Measurements from ENCODE around the gene ALDH3A1.
A peak's percentile ranks its signal among the peaks of the same experiment; 100 is the strongest.
"Not testable (repeated sequence)": the region's sequence is repeated elsewhere in the genome, so short reads cannot be mapped to it uniquely, and the experiment has no call there.

Gene ALDH3A1

DNA sequence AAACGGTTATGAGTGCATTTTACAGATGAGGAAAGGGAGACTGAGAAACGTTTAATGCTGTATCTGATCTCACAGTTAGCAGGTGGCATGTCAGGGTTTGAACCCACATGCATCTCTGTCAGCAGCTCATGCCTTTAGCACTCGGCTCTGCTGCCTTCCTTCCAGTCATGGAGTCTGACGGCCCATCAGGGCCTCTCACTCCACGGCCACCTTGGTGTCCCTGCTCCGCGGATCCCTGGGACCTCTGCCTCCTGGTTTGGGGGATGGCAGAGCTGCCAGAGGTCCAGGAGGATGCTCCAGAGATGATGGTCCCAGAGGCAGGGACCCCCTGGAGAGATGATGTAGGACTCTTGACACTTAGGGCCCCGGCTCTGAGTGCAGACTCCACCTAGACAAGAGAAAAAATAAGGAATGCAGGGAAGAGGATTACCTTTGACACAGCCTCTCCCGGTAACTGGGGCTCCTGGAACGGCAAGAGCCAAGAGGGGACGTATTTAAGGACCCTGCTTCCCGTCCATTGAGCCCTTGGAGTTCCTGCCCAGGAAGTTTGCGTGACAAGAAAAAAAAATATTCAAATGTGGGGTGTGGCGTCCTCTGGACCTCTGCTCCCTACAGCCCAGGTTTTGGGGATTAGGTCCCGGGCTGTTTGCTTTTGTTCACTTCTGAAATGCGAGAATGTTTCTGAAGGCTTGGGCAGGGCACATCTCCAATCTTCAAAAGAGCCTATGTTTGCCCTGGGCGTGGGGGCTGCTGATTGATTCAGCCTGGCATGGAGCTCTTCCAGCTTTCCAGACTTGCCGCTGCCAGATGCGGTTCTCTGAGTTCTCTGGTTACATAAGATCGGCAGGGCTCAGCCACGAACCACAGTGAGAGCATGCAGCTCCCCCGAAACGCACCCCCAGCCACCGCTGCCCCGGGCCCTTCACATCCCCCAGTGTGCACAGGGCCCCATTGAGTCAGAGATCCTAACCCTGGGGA, at the start of gene ALDH3A1:
Gene ALDH3A1 (minus strand): TSS at position 470 of the 978 bp plus-strand sequence. CDS start 3,169 bp downstream, outside the sequence.
- DNase-seq (ENCODE audit: low read depth in 3 of 3), result no peak

DNA sequence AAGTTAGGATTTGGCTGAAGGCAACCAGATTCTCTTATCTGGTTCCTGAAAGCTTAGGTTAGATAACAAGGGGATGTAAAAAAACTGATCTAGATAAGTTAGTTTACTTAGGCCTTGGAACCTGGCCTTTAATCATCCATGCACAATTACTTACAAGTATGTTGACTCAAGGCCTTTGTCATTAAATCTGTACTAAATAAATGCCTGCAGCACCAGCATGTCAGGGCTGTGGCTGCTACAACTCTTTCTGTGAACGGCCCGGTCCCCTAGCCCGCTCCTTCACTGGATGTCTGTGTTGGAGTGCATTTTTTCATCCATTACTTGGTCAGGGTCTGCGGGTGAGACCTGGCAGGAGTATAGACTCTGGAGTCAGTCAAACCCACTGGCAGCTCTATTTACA, 48.4 kb upstream of the ALDH3A1 start:
- DNase-seq (ENCODE audit: low read depth in 3 of 3), result no peak

DNA sequence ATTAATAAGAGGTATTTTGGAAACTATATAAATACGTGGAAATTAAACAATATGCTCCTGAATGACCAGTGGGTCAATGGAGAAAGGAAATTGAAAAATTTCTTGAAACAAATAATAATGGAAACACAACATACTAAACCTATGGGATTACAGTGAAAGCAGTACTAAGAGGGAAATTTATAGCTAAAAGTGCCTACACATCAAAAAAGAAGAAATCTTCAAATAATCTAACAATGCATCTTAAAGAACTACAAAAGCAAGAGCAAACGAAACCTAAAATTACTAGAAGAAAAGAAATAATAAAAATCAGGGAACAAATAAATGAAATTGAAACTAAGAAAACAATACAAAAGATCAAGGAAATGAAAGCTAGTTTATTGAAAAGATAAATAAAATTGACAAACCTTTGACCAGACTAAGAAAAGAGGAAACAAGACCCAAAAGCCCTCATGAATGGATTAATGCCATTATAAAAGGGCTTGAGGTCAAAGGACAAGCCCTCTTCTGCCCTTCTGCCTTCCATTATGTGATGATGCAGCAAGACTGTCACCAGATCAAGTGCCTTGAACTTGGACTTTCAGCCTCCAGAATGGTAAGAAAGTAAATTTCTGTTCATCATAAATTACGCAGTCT, 43.9 kb upstream of the ALDH3A1 start:
- no peak for DNase-seq (ENCODE audit: low read depth in 3 of 3)

DNA sequence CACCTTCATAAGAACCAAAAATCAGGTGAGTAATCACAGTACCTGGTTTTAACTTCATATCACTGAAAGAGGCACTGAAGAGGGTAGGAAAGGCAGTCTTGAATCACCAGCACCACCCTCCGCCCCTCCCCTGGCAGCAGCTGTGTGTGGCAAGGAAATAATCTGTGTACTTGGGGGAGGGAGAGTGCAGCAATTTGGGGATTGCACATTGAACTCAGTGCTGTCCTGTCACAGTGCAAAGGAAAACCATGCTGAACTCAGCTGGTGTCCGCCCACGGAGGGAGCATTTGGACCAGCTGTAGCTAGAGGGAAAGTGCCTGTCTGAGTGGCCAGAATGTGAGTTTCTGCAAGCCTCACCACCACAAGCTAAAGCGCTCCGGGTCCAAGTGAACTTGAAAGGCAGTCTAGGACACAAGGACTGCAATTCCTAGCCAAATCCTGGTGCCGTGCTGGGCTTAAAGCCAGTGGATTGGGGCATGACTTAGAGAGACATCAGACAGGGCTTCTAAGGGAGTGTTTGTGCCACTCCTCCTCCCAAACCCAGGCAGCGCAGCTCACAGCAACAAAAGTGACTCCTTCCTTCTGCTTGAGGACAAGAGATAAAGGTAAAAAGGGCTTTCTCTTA, 39.7 kb upstream of the ALDH3A1 start:
- no peak for DNase-seq (ENCODE audit: low read depth in 3 of 3)

DNA sequence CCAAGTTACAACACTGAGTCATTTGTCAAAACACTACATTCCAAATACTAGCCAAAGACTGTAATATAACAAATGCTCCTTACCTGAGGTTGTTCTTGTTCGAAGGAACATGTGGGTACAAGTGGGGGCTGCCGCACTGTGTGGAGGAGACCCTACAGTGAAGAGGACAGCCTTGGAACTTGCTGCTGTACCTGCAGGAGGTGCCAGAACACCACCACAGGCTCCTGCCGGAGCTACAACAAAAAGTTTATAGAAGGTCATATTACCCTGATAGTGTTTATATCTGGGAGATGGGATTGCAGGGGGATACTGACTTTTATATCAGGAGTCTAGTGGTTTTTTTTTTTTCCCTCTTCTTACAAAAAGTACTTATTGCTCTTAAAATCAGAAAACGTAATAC, 37.8 kb upstream of the ALDH3A1 start:
- no peak for DNase-seq (ENCODE audit: low read depth in 3 of 3)

DNA sequence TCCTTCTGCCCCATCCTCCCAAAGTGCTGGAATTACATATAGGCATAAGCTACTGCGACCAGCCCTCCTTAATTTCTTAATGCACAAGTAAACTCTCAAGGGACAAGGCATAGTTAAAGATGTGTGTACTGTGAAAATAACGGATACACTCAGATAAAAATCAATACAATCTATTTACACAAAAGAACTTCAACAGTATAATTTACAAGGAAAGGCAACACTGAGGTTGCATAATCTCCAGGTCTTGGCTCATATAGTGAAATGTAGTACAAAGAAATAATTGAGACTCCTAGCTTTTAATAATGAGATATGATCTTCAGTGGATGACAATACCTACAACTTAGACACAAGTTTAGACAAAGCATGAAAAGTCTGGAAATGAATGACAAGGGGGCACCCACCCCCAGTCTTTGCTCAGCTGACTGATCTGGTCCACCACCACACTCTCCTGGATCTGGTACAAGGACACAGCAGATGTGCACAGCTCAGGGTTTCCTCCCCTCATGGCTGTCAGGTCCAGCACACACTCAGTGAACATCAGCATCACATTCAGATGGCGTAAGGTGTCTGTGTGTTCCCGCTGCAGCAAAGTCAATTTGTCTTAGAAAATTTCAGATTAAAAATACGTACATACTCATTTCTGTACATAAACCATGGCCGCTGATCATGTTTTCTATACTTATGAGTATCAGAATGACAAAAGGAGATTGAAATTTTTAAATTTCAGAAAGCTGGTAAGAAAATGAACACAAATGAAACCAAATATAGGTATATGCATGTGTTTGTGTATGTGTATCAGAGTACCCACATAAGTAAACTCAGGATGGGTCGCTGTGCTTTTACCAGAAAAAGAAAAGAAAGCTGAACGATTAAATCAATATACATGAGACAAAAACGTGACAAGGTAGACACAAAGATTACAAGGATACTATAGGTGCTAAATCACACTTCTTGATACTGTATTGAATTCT, 33.7 kb upstream of the ALDH3A1 start:
- DNase-seq (ENCODE audit: low read depth in 3 of 3), result no peak

DNA sequence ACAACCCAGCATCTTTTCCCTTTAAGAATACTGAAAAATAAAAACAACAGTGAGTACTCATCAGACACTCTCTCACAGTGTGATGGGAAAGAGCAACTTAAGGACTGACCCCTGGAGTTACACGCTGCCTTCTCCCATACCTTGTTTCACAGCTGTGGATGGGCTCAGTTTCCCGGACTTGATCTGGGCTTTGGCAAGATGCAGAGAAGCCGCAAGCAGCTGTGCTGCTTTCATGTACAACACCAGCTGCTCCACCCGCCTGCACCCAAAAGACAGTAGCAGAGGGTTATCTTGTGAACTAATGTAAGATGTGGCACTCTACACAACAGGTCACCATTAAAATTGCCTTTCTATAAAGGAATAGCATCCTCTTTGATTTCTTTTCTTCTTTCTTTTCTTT, 32.7 kb upstream of the ALDH3A1 start:
- DNase-seq (ENCODE audit: low read depth in 3 of 3), result no peak

DNA sequence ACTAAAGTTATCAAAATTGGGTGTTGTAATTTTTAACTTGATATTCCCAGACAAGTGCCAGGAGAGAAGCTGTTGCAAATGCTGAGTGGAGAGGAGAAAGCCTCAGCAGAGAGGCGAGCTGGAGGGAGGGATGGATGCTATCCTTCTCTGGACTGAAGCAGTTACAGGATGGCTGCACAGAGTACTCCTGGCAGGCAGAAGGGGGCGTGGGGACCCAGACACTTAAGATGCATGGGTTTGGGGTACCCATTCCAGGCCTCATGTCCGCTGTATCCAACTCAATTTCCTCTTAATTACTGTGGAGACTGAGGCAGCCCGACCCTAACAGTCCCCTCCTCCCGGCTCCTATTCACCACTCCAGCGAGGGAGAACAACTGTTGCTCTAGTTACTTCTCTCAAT, 25.4 kb upstream of the ALDH3A1 start:
- DNase-seq (ENCODE audit: low read depth in 3 of 3), result no peak

DNA sequence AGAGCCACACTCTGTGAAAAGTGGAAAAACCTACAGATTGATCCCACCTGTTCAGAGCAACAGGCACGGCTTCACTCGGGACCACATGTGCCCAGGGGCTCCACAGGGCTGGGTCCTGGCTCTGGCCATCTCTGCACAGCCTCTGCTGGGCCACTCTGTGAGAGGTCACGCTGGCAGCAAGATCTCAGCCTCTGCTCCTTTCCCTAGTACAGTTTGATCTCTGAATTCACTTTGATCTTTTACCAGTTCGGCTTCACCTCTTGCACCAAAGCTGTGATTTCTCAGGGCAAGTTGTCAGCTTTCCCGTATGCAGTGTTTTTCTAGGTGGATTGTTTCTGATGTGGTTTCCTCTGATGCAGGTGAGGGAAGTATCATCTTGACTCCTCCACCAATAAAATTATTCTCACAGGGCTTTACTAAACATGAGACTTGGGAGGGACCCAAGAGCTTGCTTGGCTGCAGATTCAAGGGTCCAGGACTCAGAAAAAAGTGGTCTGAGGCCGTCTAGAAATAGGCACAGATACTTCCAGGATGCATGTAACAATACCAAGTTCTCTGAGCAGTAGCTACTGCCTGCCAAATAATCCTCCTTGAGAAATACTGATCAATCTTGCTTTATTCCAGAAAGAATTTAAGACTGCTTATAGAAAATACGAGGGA, 24.0 kb upstream of the ALDH3A1 start:
- DNase-seq (ENCODE audit: low read depth in 3 of 3), result no peak

DNA sequence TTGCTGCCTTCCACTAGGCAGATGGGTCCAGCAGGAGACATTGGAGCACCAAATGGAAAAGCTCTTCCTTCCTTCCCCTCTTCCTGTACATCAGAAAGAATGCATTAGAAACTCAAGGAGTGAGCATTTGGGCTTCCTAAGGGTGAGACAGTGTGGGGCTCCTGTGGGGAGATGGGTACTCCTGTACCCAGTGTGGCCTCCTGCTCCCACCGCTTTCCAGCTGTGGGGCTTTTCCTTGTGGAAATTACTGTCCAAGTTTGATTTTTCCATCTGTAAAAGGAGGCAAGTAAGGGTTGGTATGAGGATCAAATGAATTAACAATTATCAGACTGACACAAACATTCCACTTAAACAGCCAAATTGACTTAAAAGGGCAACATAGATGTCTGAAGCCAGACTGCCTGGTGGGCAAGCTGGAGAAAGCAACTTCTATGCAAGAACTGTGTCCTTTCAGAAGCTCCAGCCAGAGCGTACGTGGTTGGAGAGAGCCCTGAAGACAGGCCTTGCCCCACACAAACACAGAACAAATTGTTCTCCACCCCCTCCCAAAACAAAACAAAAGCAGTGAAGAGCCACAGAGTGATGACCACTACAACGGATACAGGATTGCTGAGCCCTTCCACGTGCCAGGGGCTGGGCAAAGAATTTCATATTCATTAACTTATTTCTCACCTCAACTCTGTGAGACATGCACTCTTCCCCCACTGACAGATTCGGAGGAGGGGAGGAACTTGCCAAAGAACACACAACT, 23.1 kb upstream of the ALDH3A1 start:
- DNase-seq (ENCODE audit: low read depth in 3 of 3), result no peak

DNA sequence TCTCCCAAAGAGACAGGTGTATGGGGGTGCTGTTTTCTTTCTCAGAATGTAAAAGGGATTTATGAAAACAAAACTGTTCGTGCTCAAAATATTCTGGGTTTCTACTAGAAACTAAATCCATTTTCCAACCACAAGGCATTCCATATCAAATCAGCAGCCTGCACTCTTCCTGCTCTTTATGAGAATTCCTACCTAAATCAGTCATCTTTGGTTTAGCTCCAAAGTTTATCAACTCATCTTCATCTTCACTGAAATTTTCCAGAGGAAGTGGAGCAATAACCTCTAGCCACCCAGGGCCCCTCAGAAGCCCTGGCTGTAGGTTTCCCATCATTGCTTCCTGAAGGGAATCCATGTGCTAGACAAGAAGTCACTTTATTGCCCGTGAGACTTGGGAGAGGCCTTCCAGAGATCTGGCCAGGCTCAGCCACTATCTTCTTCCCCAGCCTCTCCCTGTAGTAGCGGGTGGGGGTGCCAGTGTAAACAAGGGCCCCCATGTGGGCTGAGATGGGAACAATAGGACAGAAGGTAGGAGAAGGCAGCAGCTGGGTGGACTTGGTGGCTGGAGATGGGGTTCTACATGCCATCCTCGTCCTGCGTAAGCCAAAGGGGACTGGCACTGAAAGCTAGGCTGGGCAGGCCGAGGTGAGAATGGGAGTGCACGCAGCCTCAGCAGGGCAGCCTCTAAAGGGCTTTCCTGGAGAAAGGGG, 22.0 kb upstream of the ALDH3A1 start:
- DNase-seq (ENCODE audit: low read depth in 3 of 3), result no peak

DNA sequence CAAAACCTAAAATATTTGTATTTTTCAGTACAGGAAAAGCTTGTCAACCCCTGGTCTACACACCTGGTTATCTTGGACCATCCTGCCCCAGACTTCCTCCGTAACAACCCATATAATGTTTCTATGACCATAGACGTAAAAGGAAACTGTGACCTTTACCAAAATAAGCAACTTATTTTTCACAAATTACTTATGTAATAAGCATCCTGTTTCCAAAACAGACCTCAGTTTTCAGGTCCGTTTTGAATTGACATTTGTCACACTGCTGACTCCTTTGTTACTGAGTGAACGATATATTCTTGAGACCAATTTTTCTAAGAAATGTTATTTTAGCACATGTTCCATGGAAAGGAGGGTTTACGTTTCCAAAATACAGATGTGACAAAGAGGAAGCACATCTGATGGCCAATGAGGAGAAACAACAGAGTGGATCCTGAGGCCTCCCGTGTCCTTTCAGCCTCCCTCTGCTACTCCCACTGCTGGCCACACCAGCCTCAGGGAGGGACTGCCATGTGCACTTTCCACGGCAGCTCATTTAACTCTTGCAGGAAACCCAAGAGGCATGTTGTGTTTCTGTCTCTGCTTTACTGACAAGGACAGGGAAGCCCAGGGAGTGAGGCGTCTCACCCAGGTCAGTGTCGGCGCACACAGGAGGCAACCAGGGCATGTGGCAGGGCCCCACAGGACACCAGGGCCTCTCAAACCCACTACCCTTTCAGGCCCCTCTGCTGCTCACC, 20.1 kb upstream of the ALDH3A1 start:
- no peak for DNase-seq (ENCODE audit: low read depth in 3 of 3)

DNA sequence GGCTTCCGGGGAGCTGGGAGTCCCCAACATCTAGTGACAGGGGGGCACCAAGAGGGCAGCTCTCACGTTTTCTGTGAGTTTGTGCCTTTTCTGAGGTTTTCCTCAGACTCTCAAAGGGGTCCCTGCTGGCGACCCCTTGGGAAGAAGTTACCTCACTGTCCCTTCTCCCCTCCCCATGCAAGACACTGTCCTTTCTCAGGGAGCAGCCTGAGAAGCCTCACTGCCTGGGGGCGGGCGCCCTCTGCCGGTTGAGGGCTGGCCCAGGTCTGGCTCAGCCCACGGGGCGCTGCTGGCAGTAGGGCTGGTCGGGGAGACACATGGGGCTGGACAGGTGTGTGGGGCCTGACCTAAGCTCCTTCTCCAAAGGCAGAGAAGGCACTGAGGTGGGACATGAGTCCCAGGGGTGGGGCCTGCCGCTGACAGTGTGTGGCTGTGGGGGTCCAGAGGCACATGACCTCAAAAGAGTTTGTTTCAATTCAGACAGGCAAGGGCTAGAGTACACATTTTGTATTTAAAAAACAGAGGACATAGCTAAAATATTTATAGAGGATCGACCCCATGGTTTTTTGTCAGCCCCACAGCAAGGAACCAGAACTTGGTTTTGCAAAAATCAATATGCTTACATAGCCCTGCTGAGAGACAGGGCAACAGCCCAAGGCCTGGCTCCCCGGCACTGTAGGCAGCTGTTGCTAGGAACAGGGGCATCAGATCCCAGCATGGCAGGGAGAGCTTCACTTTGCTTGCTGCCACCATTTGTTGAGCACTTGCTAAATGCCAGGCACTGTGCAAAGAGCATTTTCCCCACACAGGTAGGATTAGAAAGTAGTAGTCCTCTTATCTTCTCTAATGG, 18.5 kb upstream of the ALDH3A1 start:
- peak; percentile 54 to 78 (median 57) for DNase-seq (ENCODE audit: low read depth in 3 of 3)

DNA sequence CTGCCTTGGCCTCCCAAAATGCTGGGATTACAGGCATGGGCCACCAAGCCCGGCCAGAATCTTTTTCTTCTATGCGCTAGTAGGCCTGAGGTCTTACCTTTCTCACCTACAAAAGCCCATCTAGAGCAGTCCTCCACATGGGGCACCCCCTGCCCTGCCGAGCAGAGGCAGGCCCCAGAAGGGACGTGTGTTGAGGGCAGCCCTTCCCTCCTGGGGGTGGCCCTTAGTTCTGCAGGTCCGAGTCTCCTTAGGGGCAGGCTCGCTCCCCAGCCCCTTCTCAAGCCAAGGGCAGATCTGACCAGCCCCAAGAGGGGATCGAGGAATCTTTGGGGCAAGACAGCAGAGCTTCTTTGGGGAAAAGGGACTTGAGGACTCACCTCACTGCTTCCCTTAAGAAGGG, 17.9 kb upstream of the ALDH3A1 start:
- no peak for DNase-seq (ENCODE audit: low read depth in 3 of 3)

DNA sequence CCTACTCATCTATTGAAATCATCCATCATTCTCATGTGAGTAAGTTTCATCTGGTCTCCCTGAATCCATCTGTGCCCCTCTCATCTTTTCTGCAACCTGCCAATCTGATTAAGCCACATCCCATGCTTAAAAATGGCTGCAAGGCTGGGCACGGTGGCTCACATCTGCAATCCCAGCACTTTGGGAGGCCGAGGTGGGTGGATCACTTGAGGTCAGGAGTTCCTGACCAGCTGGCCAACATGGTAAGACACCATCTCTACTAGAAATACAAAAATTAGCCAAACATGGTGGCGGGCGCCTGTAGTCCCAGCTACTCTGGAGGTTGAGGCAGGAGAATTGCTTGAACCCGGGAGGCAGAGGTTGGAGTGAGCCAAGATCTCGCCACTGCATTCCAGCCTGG, 15.9 kb upstream of the ALDH3A1 start:
- DNase-seq (ENCODE audit: low read depth in 3 of 3), result not testable (repeated sequence)

DNA sequence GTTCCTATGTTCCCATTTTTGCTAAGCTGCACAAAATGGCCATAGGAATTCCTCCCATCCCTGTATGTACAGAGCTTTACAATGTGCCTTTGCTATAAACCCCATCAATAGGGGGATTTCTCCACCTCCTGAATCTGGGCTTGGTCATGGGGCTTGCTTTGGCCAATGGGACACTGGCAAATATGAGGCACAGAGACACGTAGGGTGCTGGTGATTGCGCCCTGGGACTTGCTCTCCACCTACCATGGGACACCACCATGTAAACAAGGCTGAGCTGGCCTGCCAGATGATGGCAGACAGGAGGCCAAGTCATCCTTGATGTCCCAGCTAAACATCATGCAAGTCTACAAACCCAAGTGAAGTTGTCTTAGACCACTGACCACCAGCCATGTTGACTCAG, 15.3 kb upstream of the ALDH3A1 start:
- no peak for DNase-seq (ENCODE audit: low read depth in 3 of 3)

DNA sequence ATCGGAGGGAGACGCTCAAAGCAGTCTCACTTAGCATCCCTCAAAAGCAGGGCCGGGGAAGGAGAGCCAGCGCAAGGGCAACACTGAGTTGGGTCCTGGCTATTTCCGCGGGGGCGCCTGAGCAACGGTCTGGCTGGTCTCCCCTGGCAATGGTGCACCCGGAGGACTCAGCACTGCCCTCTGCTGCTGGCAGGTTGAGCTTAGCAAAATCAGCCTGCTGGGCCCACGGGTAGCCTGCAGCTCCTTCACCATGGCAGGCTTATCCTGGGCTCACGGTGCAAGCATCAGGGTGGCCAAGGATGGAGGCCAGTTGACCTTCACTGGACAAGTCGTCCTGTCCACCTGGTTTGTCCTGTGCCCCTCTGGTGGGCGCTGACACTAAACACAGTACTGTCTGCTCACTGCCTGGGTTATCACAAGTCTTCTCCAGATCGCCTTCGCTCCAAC, 14.4 kb upstream of the ALDH3A1 start:
- DNase-seq (ENCODE audit: low read depth in 3 of 3), result peak in 2 of 3 experiments; percentile 19 to 60

DNA sequence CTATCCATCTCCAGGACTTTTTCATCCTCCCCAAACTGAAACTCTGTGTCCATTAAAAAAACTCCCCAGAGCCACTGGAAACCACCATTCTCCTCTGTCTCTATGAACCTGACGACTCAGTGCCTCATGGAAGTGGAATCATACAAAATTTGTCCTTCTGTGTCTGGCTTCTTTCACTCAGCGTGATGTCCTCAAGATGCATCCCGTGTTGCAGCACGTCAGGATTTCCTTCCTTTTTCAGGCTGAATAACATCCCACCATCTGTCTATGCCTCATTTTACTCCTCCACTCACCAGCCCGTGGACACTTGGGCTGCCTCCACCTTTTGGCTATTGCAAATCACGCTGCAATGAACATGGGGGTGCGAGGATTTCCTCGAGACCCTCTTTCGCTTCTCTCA, 12.6 kb upstream of the ALDH3A1 start:
- no peak for DNase-seq (ENCODE audit: low read depth in 3 of 3)
